ENCODE results near the gene PLCB1. TPM values are rescaled to one million over a fixed set of nuclear protein-coding genes. Genes with fewer than 3 reads are reported as not detected.

PLCB1 gene
- total RNA-seq, 1 experiment from 2014 or later, result 6.8 TPM

DNA sequence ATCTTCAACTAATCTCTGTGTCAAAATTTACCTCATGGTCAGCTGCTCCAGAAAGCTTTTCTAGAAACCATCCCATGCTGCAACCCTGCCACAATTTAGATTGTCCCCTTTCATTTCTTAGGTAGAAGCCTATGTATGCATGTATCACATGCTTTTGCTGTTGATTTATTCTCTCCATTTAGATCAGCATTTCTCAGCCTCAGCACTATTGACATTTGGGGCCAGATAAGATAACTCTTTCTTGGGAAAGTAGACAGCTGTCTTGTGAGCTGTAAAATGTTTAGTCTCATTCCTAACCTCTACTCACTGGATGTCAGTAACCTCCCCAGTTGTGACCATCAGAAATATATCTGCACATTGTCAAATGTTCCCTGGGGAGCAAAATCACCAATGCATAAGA is 99.0 kb downstream of the PLCB1 start:
- Histone ChIP-seq H3K27ac (ENCODE audit: low read depth, low read length, poor library complexity, severe bottlenecking) (no peak overlapping the region), H3K4me3 (ENCODE audit: low read depth, low read length, poor library complexity, severe bottlenecking) (no peak overlapping the region), H3K4me1 (ENCODE audit: insufficient read depth, low read length, poor library complexity, severe bottlenecking) (no peaks in the 10 kb centered on the region), H3K9me3 (ENCODE audit: low read depth, low read length, poor library complexity, severe bottlenecking) (no peaks in the 10 kb centered on the region), H3K36me3 (ENCODE audit: insufficient read depth, low read length, poor library complexity, severe bottlenecking) (no peaks in the 10 kb centered on the region), H3K27me3 (replicated peaks; ENCODE audit: insufficient read depth, low read depth, low read length, poor library complexity) (no peaks in the 10 kb centered on the region)
- ChIA-PET CTCF (no interaction called here), POLR2A (ENCODE audit: low non-redundant PET) (no interaction called here)
- TF ChIP-seq, protein P1, sequence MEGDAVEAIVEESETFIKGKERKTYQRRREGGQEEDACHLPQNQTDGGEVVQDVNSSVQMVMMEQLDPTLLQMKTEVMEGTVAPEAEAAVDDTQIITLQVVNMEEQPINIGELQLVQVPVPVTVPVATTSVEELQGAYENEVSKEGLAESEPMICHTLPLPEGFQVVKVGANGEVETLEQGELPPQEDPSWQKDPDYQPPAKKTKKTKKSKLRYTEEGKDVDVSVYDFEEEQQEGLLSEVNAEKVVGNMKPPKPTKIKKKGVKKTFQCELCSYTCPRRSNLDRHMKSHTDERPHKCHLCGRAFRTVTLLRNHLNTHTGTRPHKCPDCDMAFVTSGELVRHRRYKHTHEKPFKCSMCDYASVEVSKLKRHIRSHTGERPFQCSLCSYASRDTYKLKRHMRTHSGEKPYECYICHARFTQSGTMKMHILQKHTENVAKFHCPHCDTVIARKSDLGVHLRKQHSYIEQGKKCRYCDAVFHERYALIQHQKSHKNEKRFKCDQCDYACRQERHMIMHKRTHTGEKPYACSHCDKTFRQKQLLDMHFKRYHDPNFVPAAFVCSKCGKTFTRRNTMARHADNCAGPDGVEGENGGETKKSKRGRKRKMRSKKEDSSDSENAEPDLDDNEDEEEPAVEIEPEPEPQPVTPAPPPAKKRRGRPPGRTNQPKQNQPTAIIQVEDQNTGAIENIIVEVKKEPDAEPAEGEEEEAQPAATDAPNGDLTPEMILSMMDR (conservative IDR thresholded peaks at IDR 0.05; ENCODE audit: low read depth, low read length), result no peak
- TF ChIP-seq EZH2 (IDR thresholded peaks at IDR 0.05; ENCODE audit: borderline replicate concordance, low read depth, low read length, poor library complexity, severe bottlenecking), result no peak
- no peak for DNase-seq (ENCODE audit: low spot score)
- BruUV-seq (replicated peaks), result no TSS peak
- intact Hi-C loops (cut with micrococcal nuclease; ENCODE audit: unreplicated experiment), result loop anchor here (1.0 kb wide), 1 partner anchor 11 kb away; no protein-coding TSS in a partner anchor

DNA sequence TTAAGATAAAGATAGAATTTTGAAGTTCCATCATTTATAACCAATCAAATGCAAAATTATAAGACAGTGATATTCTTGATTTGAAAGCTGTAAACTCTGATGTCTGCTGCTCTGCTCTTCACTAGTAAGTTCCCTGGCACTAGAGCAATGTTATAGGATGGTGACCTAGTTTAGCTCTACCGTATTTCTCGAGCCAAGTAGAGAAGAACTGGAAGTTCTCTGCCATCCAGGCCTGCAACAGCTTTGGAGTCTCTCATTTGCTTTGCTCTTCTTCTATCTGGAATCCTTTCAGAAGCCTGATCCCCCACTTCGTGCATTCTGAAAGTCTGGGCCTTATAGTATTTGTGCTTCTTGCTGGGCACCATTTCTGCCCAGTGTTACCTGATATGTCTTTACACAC is 100.3 kb downstream of the PLCB1 start:
- Histone ChIP-seq H3K36me3 (ENCODE audit: insufficient read depth, low read length, poor library complexity, severe bottlenecking) (no peaks in the 10 kb centered on the region), H3K9me3 (ENCODE audit: low read depth, low read length, poor library complexity, severe bottlenecking) (no peaks in the 10 kb centered on the region), H3K4me3 (ENCODE audit: low read depth, low read length, poor library complexity, severe bottlenecking) (no peak overlapping the region), H3K4me1 (ENCODE audit: insufficient read depth, low read length, poor library complexity, severe bottlenecking) (no peaks in the 10 kb centered on the region), H3K27ac (ENCODE audit: low read depth, low read length, poor library complexity, severe bottlenecking) (no peak overlapping the region), H3K27me3 (replicated peaks; ENCODE audit: insufficient read depth, low read depth, low read length, poor library complexity) (no peaks in the 10 kb centered on the region)
- CTCF ChIA-PET, result no interaction called here
- intact Hi-C loops (cut with micrococcal nuclease; ENCODE audit: unreplicated experiment), result no loop called here
- DNase-seq (ENCODE audit: low spot score), result no peak
- POLR2A ChIA-PET (ENCODE audit: low non-redundant PET), result no interaction called here
- no peak for TF ChIP-seq EZH2 (IDR thresholded peaks at IDR 0.05; ENCODE audit: borderline replicate concordance, low read depth, low read length, poor library complexity, severe bottlenecking)
- TF ChIP-seq, protein P1 (conservative IDR thresholded peaks at IDR 0.05; ENCODE audit: low read depth, low read length), result no peak
- no TSS peak for BruUV-seq (replicated peaks)

DNA sequence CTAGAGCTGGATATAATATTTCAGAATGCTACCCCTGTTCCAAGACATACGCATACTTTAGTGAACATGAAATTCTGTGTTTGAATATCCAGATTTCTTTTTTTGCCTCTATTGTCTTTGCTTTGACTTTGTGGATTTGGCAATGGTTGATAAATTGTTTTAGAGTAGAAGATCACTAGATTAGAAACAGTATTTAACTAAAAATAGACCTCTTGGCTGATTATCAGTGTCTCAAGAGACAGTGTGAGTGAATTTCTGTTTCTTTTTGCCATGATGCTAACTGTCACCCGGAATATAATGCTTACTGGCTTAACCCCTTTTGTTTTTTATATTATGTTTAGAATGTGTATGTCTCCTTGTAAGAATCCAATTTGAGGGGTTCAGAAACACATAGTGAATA is 102.5 kb downstream of the PLCB1 start:
- Histone ChIP-seq H3K27ac (ENCODE audit: low read depth, low read length, poor library complexity, severe bottlenecking) (no peak overlapping the region), H3K36me3 (ENCODE audit: insufficient read depth, low read length, poor library complexity, severe bottlenecking) (no peaks in the 10 kb centered on the region), H3K4me1 (ENCODE audit: insufficient read depth, low read length, poor library complexity, severe bottlenecking) (no peaks in the 10 kb centered on the region), H3K27me3 (replicated peaks; ENCODE audit: insufficient read depth, low read depth, low read length, poor library complexity) (no peaks in the 10 kb centered on the region), H3K9me3 (ENCODE audit: low read depth, low read length, poor library complexity, severe bottlenecking) (no peaks in the 10 kb centered on the region), H3K4me3 (ENCODE audit: low read depth, low read length, poor library complexity, severe bottlenecking) (no peak overlapping the region)
- CTCF ChIA-PET, result no interaction called here
- BruUV-seq (replicated peaks), result no TSS peak
- POLR2A ChIA-PET (ENCODE audit: low non-redundant PET), result no interaction called here
- no peak for DNase-seq (ENCODE audit: low spot score)
- intact Hi-C loops (cut with micrococcal nuclease; ENCODE audit: unreplicated experiment), result no loop called here
- TF ChIP-seq EZH2 (IDR thresholded peaks at IDR 0.05; ENCODE audit: borderline replicate concordance, low read depth, low read length, poor library complexity, severe bottlenecking), result no peak
- TF ChIP-seq, protein P1 (conservative IDR thresholded peaks at IDR 0.05; ENCODE audit: low read depth, low read length), result no peak
